Upper lobe of right lung (tissue), 1 donor: ENCODE results near the gene PGGT1B. TPM values are rescaled to one million over a fixed set of nuclear protein-coding genes. Genes with fewer than 3 reads are reported as not detected.

Experiments used
- ATAC-seq: fragments of 200-7000 bp; cut with Tn5 transposase; one replicate; pipeline ENCODE4 v1.9.1; 2020; ENCODE audit warnings: mild to moderate bottlenecking, moderate library complexity
- DNase-seq: peaks from one replicate; pipeline ENCODE4 v3.0.0-alpha.2; 2020
- H3K27ac ChIP-seq: fragments of 200-600 bp; one replicate; pipeline ENCODE4 v1.8.0; 2022
- H3K27me3 ChIP-seq: fragments of 200-600 bp; one replicate; pipeline ENCODE4 v1.8.0; 2022; ENCODE audit warnings: mild to moderate bottlenecking
- H3K36me3 ChIP-seq: fragments of 200-600 bp; one replicate; pipeline ENCODE4 v1.8.0; 2022
- H3K4me1 ChIP-seq: fragments of 200-600 bp; one replicate; pipeline ENCODE4 v1.8.0; 2022
- H3K4me3 ChIP-seq: fragments of 200-600 bp; one replicate; pipeline ENCODE4 v1.8.0; 2022; ENCODE audit warnings: mild to moderate bottlenecking
- H3K9me3 ChIP-seq: fragments of 200-600 bp; one replicate; pipeline ENCODE4 v1.8.0; 2022
- CTCF ChIP-seq: fragments of 200-600 bp; IDR thresholded peaks from one replicate; pipeline ENCODE4 v1.8.0; 2022; ENCODE audit warnings: antibody characterized with exemption
- intact Hi-C: fragments of 100-400 bp; cut with DNase I; formaldehyde crosslinking; loops from one replicate; pipeline ENCODE4 v1.11.0; 2022
- total RNA-seq: library from RNA; stranded (reverse); fragmentation: NEBNext Ultra II Directional; extraction: Animal tissue kit (Norgen Biotek cat#: 25700); gene quantifications from one replicate; pipeline ENCODE4 v1.2.1, GENCODE V29; 2021
- donor health status: DM: no; HTN: yes; CAD: no; lungs with severe emphysema.

The PGGT1B gene
- total RNA-seq, 1 donor from 2014 or later, result 40.0 TPM

- no peak for TF ChIP-seq CTCF
- Histone ChIP-seq H3K4me1 (no peaks in the 10 kb centered on the region), H3K27me3 (no peaks in the 10 kb centered on the region), H3K9me3 (no peaks in the 10 kb centered on the region), H3K36me3 (peaks cover 44% of the 10 kb centered on the region), H3K27ac (no peak overlapping the region), H3K4me3 (no peak overlapping the region)
- intact Hi-C loops, result no loop called here
- DNase-seq, result no peak
- no peak for ATAC-seq
Observed at GRCh38 chr5:115237066-115237465, 25.6 kb downstream of the PGGT1B start.

DNA sequence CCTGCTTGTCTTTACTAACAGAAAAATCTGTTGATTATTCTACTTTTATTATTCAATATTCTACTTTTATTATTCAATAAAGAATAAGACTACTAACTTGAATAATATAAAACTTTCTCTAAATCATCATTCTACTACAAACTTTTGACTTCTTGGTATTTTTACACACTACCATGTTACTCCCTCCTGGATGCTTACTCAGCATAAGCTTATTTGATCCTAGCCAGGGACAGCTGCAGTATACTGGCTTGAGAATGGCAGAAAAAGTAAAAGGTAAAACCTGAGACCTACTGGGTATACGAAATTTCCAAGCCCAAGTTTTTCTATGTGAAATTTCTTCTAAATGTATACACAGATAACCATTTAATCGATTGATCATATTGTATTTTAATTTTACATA lies 26.1 kb downstream of the PGGT1B start:
- Histone ChIP-seq H3K4me3 (no peak overlapping the region), H3K9me3 (no peaks in the 10 kb centered on the region), H3K4me1 (no peaks in the 10 kb centered on the region), H3K27ac (no peak overlapping the region), H3K36me3 (peaks cover 44% of the 10 kb centered on the region), H3K27me3 (no peaks in the 10 kb centered on the region)
- TF ChIP-seq CTCF, result no peak
- intact Hi-C loops, result no loop called here
- DNase-seq, result no peak
- ATAC-seq, result no peak

DNA sequence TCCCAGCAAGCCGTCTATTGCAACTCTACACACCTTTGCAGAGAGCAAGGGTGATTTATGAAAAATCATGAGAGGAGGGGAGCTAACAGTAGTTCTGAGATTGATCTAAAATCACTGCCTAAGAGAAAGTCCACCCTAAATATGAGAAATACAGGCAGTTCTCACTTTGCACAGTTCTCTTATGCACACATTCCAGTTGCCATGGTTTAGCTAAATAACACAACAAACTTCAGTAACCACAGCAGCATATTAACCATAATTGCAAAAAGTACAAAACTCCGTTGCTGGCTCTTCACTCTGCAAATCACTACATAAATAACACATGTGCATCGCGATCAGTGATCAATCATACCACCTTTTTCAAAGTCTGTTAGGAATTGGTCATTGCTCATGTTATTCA lies 31.1 kb downstream of the PGGT1B start:
- Histone ChIP-seq H3K4me1 (no peaks in the 10 kb centered on the region), H3K36me3 (peaks cover 59% of the 10 kb centered on the region), H3K4me3 (no peak overlapping the region), H3K9me3 (no peaks in the 10 kb centered on the region), H3K27ac (no peak overlapping the region), H3K27me3 (no peaks in the 10 kb centered on the region)
- DNase-seq (no peak), ATAC-seq (no peak)
- no peak for TF ChIP-seq CTCF
- intact Hi-C loops, result no loop called here

- Histone ChIP-seq H3K4me3 (no peak overlapping the region), H3K27ac (no peak overlapping the region), H3K27me3 (no peaks in the 10 kb centered on the region), H3K9me3 (no peaks in the 10 kb centered on the region), H3K36me3 (peaks cover 55% of the 10 kb centered on the region), H3K4me1 (no peaks in the 10 kb centered on the region)
- intact Hi-C loops, result no loop called here
- no peak for DNase-seq
- TF ChIP-seq CTCF, result no peak
- ATAC-seq, result no peak
Observed at GRCh38 chr5:115229606-115230005, 33.1 kb downstream of the PGGT1B start.

GRCh38 chr5:115227281-115227680 lies 35.4 kb downstream of the PGGT1B start:
- no peak overlapping the region for H3K4me3 ChIP-seq
- H3K27me3 ChIP-seq, result no peaks in the 10 kb centered on the region
- no peaks in the 10 kb centered on the region for H3K4me1 ChIP-seq
- intact Hi-C loops, result no loop called here
- DNase-seq, result no peak
- no peak overlapping the region for H3K27ac ChIP-seq
- no peaks in the 10 kb centered on the region for H3K9me3 ChIP-seq
- no peak for ATAC-seq
- no peak for TF ChIP-seq CTCF
- peaks cover 66% of the 10 kb centered on the region for H3K36me3 ChIP-seq

DNA sequence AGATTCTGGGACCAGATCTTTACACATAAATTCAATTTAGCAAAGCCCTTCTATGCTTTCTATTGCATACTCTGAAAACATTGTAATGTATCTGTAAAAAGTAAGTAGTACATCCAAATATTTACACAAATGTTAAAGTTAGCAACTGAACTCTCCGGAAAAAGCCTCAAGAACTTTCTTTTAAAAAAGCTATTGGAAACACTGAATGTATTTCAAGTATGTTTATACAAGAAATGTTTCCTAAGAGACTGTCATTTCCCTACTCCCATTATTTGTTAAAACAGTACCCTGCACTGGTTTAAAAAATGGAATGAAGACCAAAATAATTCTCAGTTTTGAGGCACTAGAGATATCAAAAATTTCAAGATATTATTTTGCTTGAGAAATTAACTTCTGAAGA lies 48.1 kb downstream of the PGGT1B start:
- no peaks in the 10 kb centered on the region for H3K4me1 ChIP-seq
- intact Hi-C loops, result no loop called here
- DNase-seq (no peak), ATAC-seq (no peak)
- H3K27ac ChIP-seq, result no peak overlapping the region
- peaks cover 25% of the 10 kb centered on the region for H3K36me3 ChIP-seq
- no peaks in the 10 kb centered on the region for H3K27me3 ChIP-seq
- no peak overlapping the region for H3K4me3 ChIP-seq
- no peaks in the 10 kb centered on the region for H3K9me3 ChIP-seq
- TF ChIP-seq CTCF, result no peak
